Measurements from ENCODE around the gene AFF3.
"Not testable (repeated sequence)": the region's sequence is repeated elsewhere in the genome, so short reads cannot be mapped to it uniquely, and the experiment has no call there.

Gene AFF3

DNA sequence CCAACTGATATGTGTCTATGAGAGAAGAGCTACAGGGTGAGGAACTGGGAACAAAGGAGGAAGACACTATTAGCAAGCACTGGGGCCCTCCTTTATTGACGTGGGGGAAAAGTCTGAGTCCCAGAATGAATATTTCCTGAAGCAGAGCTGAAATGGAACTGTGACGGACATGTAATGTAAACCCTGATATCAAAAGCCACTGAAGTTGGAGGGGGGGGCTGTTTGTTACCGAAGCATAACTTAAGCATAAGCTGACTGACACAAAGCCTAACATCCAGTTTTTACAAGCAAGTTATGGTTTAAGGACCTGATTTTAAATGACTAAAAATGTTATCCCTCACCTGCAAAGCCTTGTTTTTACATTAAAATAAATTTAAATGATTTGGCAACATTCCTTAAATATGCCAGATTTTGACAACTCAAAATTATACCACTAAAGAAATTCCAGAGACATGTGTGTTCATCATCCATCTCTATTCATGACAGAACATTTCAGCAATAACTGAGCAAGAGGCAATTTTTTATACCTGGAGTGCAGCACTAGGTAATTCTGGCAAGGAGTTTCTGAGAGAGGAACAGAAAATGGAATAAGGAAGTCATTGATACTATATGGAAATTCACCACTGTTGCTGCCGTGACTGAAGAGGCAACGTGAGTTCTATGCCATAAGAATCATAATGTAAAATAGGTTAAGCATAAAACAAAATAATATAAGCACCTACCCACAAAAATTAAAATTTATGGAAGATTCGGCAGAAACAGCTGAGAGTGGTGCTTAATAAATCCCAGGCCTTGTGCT is 186.0 kb downstream of the AFF3 start:
- no peak overlapping the region for H3K4me3 ChIP-seq (ENCODE audit: low read length)
- H3K27ac ChIP-seq (ENCODE audit: low read depth, low read length), result no peak overlapping the region
- H3K4me1 ChIP-seq (ENCODE audit: control insufficient read depth, insufficient read depth, low read length), result no peaks in the 10 kb centered on the region
- H3K9ac ChIP-seq (ENCODE audit: low read length), result no peak overlapping the region
- no peaks in the 10 kb centered on the region for H3K36me3 ChIP-seq (ENCODE audit: control insufficient read depth, insufficient read depth, low read length)
- no peaks in the 10 kb centered on the region for H3K27me3 ChIP-seq (ENCODE audit: control insufficient read depth, insufficient read depth, low read length)

DNA sequence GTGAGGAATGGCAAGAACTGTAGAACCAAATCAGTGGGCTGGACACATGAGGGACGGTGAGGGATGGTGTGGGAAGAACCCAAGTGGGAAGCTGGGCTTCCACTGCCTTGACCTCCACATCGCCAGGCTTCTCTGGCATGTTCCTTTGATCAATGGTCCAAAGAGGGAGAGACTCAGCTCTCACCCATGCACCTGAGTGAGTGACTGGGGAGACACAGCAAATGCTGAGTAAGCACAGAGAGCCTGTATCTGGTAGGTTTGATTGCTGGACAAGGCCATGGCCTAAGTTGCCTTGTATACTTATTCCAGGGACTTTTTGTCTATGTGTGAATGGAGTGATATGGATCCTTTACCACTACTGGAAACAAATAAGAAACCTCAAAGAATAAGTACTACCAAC is 188.6 kb downstream of the AFF3 start:
- no peaks in the 10 kb centered on the region for H3K4me1 ChIP-seq (ENCODE audit: control insufficient read depth, insufficient read depth, low read length)
- H3K4me3 ChIP-seq (ENCODE audit: low read length), result no peak overlapping the region
- no peaks in the 10 kb centered on the region for H3K36me3 ChIP-seq (ENCODE audit: control insufficient read depth, insufficient read depth, low read length)

GRCh38 chr2:99949963-99950362 is 192.4 kb downstream of the AFF3 start:
- no peak overlapping the region for H3K4me3 ChIP-seq (ENCODE audit: low read length)
- H3K36me3 ChIP-seq (ENCODE audit: control insufficient read depth, insufficient read depth, low read length), result no peaks in the 10 kb centered on the region
- no peaks in the 10 kb centered on the region for H3K27me3 ChIP-seq (ENCODE audit: control insufficient read depth, insufficient read depth, low read length)
- H3K4me1 ChIP-seq (ENCODE audit: control insufficient read depth, insufficient read depth, low read length), result no peaks in the 10 kb centered on the region
- H3K27ac ChIP-seq (ENCODE audit: low read depth, low read length), result no peak overlapping the region
- no peak overlapping the region for H3K9ac ChIP-seq (ENCODE audit: low read length)

More for the DNA sequence above, 188.6 kb downstream of the AFF3 start:
- Histone ChIP-seq H3K27me3 (ENCODE audit: control insufficient read depth, insufficient read depth, low read length) (no peaks in the 10 kb centered on the region), H3K27ac (ENCODE audit: low read depth, low read length) (no peak overlapping the region), H3K9ac (ENCODE audit: low read length) (no peak overlapping the region)

DNA sequence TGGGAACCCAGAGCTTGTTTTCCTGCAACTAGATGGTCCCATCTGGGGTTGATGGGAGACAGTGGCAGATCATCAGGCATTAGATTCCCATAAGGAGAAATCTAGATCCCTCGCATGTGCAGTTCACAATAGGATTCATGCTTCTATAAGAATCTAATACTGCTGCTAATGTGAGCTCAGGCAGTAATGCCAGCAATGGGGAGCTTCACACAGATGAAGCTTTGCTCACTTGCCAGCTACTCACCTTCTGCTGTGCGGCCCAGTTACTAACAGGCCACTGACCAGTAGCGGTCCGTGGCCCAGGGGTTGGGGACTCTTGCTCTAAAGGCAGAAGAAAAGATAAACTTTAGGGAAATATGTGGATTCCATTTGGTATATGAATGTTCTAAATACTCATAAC is 192.9 kb downstream of the AFF3 start:
- H3K36me3 ChIP-seq (ENCODE audit: control insufficient read depth, insufficient read depth, low read length), result no peaks in the 10 kb centered on the region
- no peak overlapping the region for H3K4me3 ChIP-seq (ENCODE audit: low read length)
- no peaks in the 10 kb centered on the region for H3K27me3 ChIP-seq (ENCODE audit: control insufficient read depth, insufficient read depth, low read length)
- H3K27ac ChIP-seq (ENCODE audit: low read depth, low read length), result no peak overlapping the region
- H3K9ac ChIP-seq (ENCODE audit: low read length), result no peak overlapping the region
- H3K4me1 ChIP-seq (ENCODE audit: control insufficient read depth, insufficient read depth, low read length), result no peaks in the 10 kb centered on the region

GRCh38 chr2:99948010-99948409 is 194.4 kb downstream of the AFF3 start:
- no peaks in the 10 kb centered on the region for H3K36me3 ChIP-seq (ENCODE audit: control insufficient read depth, insufficient read depth, low read length)
- H3K9ac ChIP-seq (ENCODE audit: low read length), result no peak overlapping the region
- no peaks in the 10 kb centered on the region for H3K27me3 ChIP-seq (ENCODE audit: control insufficient read depth, insufficient read depth, low read length)
- no peaks in the 10 kb centered on the region for H3K4me1 ChIP-seq (ENCODE audit: control insufficient read depth, insufficient read depth, low read length)
- no peak overlapping the region for H3K4me3 ChIP-seq (ENCODE audit: low read length)
- no peak overlapping the region for H3K27ac ChIP-seq (ENCODE audit: low read depth, low read length)

- H3K27ac ChIP-seq (ENCODE audit: low read depth, low read length); H3K9ac ChIP-seq (ENCODE audit: low read length); H3K4me3 ChIP-seq (ENCODE audit: low read length); H3K27me3 ChIP-seq (ENCODE audit: control insufficient read depth, insufficient read depth, low read length); H3K4me1 ChIP-seq (ENCODE audit: control insufficient read depth, insufficient read depth, low read length); H3K36me3 ChIP-seq (ENCODE audit: control insufficient read depth, insufficient read depth, low read length): not testable (repeated sequence)
Measured at GRCh38 chr2:99947366-99947765, 195.0 kb downstream of the AFF3 start.

- Histone ChIP-seq H3K27me3 (ENCODE audit: control insufficient read depth, insufficient read depth, low read length) (no peaks in the 10 kb centered on the region), H3K4me3 (ENCODE audit: low read length) (no peak overlapping the region), H3K27ac (ENCODE audit: low read depth, low read length) (no peak overlapping the region), H3K4me1 (ENCODE audit: control insufficient read depth, insufficient read depth, low read length) (no peaks in the 10 kb centered on the region), H3K36me3 (ENCODE audit: control insufficient read depth, insufficient read depth, low read length) (no peaks in the 10 kb centered on the region), H3K9ac (ENCODE audit: low read length) (no peak overlapping the region)
Measured at GRCh38 chr2:99944019-99944418, 198.4 kb downstream of the AFF3 start.

- no peak overlapping the region for H3K4me3 ChIP-seq (ENCODE audit: low read length)
- H3K36me3 ChIP-seq (ENCODE audit: control insufficient read depth, insufficient read depth, low read length), result no peaks in the 10 kb centered on the region
- H3K9ac ChIP-seq (ENCODE audit: low read length), result no peak overlapping the region
- no peaks in the 10 kb centered on the region for H3K27me3 ChIP-seq (ENCODE audit: control insufficient read depth, insufficient read depth, low read length)
- H3K27ac ChIP-seq (ENCODE audit: low read depth, low read length), result no peak overlapping the region
- no peaks in the 10 kb centered on the region for H3K4me1 ChIP-seq (ENCODE audit: control insufficient read depth, insufficient read depth, low read length)
Measured at GRCh38 chr2:99942561-99943347, 199.6 kb downstream of the AFF3 start.

GRCh38 chr2:99940963-99941362 is 201.4 kb downstream of the AFF3 start:
- no peak overlapping the region for H3K27ac ChIP-seq (ENCODE audit: low read depth, low read length)
- H3K4me3 ChIP-seq (ENCODE audit: low read length), result no peak overlapping the region
- no peak overlapping the region for H3K9ac ChIP-seq (ENCODE audit: low read length)
- H3K4me1 ChIP-seq (ENCODE audit: control insufficient read depth, insufficient read depth, low read length), result no peaks in the 10 kb centered on the region
- H3K36me3 ChIP-seq (ENCODE audit: control insufficient read depth, insufficient read depth, low read length), result no peaks in the 10 kb centered on the region
- H3K27me3 ChIP-seq (ENCODE audit: control insufficient read depth, insufficient read depth, low read length), result no peaks in the 10 kb centered on the region

DNA sequence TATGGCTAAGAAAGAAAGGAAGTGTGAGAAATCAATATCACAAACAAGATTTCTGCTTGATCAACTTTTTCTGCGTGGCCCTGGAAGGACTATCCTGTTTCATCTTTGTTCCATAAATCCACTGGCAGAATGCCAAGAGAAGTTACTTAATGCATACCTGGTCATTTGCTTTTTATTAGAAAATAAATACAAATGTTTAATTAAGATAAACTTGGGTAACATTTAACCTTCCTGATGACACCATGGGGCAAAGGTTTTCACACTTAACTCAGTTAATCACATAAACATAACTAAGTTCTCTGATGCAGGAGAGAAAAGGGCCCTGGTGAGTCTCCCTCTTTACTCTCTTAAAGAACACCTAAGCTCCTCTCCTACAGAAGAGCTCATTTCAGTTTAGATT is 203.3 kb downstream of the AFF3 start:
- no peaks in the 10 kb centered on the region for H3K36me3 ChIP-seq (ENCODE audit: control insufficient read depth, insufficient read depth, low read length)
- H3K27me3 ChIP-seq (ENCODE audit: control insufficient read depth, insufficient read depth, low read length), result no peaks in the 10 kb centered on the region
- no peak overlapping the region for H3K4me3 ChIP-seq (ENCODE audit: low read length)
- no peak overlapping the region for H3K9ac ChIP-seq (ENCODE audit: low read length)
- no peaks in the 10 kb centered on the region for H3K4me1 ChIP-seq (ENCODE audit: control insufficient read depth, insufficient read depth, low read length)
- H3K27ac ChIP-seq (ENCODE audit: low read depth, low read length), result no peak overlapping the region

- Histone ChIP-seq H3K4me1 (ENCODE audit: control insufficient read depth, insufficient read depth, low read length) (no peaks in the 10 kb centered on the region), H3K4me3 (ENCODE audit: low read length) (no peak overlapping the region), H3K27me3 (ENCODE audit: control insufficient read depth, insufficient read depth, low read length) (no peaks in the 10 kb centered on the region), H3K9ac (ENCODE audit: low read length) (no peak overlapping the region), H3K36me3 (ENCODE audit: control insufficient read depth, insufficient read depth, low read length) (no peaks in the 10 kb centered on the region), H3K27ac (ENCODE audit: low read depth, low read length) (no peak overlapping the region)
Measured at GRCh38 chr2:99938250-99938649, 204.1 kb downstream of the AFF3 start.

DNA sequence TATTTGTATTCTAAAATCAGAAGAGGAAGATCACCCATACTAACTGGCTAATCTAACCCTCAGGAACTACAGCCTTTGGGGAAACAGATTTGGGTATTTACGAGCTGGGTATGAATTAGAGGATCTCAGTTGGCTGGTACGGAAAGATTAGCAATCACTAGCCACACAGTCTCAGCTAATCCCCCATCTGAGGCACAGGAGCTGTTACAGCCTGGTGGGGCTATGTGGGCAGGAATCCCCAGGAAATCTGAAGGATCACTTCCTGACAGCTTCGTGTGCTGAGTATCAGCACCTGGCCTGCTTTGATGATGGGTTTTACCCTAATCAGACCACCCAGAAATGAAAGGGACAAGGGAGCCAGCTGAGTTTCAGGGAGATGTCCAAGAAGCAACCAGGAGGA is 206.3 kb downstream of the AFF3 start:
- Histone ChIP-seq H3K4me1 (ENCODE audit: control insufficient read depth, insufficient read depth, low read length) (no peaks in the 10 kb centered on the region), H3K9ac (ENCODE audit: low read length) (no peak overlapping the region), H3K27ac (ENCODE audit: low read depth, low read length) (no peak overlapping the region), H3K4me3 (ENCODE audit: low read length) (no peak overlapping the region), H3K36me3 (ENCODE audit: control insufficient read depth, insufficient read depth, low read length) (no peaks in the 10 kb centered on the region), H3K27me3 (ENCODE audit: control insufficient read depth, insufficient read depth, low read length) (no peaks in the 10 kb centered on the region)

DNA sequence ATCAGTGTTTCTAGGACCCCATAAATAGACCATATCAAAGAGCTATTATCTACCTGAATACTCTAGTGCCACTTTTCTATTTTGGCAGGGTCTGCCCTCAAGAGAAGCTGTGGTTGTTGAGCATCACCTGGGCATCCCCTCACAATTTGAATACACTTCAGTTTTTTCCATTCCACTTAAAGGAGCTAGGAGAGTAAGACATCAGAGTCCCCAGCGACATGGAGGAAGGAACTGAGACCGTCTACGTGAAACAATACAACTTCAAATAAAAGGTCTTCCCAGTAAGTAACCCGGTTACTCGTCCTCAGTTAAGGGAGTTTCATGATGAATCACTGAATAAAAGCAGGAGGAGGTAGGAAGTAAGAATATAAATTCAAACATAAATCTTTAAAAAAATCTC is 206.7 kb downstream of the AFF3 start:
- Histone ChIP-seq H3K36me3 (ENCODE audit: control insufficient read depth, insufficient read depth, low read length) (no peaks in the 10 kb centered on the region), H3K4me1 (ENCODE audit: control insufficient read depth, insufficient read depth, low read length) (no peaks in the 10 kb centered on the region), H3K27ac (ENCODE audit: low read depth, low read length) (no peak overlapping the region), H3K4me3 (ENCODE audit: low read length) (no peak overlapping the region), H3K9ac (ENCODE audit: low read length) (no peak overlapping the region), H3K27me3 (ENCODE audit: control insufficient read depth, insufficient read depth, low read length) (no peaks in the 10 kb centered on the region)
